UCSD-AML1 (cell line): Measurements from ENCODE around the gene PYGM.

Source experiments
- DNase-seq: peaks from one replicate; lab custom pipeline; 2025; ENCODE audit not compliant: unreplicated experiment; lab: John Stamatoyannopoulos, UW

Gene PYGM

DNA sequence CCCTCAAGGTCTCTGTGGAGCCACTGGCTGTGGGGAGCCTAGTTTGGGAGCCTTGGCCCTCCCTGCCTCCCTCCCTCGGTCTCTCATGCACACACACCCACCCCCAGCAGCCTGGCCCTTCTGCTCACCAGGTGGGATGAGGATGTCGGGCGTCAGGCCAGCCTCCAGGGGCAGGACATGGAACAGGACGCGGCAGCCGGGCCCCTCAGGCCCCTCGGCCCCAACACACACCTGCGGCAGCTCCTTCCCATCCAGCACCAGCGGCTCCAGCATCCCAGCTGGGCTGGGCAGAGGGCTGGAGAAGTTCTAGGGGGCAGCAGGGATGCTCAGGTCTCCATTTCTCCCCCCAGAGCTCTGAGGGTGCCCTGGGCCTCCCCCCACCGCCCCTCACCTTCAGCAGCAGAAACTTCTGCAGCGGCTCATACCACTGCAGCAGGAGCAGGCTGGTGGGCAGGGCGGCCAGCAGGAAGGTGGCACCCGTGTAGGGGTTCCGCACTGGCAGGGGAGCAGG, 32.1 kb upstream of the PYGM start:
- no peak for DNase-seq

DNA sequence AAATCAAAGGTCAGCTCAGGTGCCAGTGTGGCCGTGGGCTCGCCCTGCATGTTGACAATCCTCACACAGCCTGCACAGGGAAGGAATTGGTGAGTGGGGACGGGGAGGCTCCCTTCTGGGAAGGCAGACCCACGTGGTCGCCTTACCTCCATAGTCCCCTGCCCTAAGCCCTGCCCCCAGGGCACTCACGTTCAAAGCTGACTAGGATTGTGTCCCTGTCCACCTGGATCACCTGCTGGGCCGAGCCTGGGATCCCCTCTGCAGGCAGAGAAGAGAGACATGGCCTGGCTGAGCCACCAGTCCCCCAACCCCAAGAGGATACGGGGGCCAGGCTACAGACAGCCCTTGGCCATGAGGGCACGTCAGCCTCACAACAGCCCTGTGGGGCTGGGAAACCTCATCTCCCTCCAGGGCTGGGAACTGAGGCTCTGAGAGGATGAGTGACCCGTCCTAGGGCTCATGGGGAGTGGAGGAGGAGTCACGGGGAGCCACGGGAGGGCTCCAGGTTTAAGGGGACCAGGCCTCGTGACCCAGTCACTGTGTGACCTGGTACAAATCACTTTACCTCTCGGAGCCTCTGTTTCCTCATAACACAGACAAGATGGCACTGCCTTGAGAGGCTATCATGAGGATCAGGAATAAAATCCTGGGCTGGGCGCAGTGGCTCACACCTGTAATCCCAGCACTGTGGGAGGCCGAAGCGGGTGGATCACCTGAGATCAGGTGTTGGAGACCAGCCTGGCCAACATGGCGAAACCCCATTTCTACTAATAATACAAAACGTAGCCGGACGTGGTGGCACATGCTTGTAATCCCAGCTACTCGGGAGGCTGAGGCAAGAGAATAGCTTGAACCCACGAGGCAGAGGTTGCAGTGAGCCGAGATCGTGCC, 30.7 kb upstream of the PYGM start:
- DNase-seq: no peak

GRCh38 chr11:64789331-64790204, 29.8 kb upstream of the PYGM start:
- no peak for DNase-seq

- DNase-seq: no peak
These were observed 28.8 kb upstream of the PYGM start for GRCh38 chr11:64788321-64789215.

GRCh38 chr11:64787526-64788320, 27.9 kb upstream of the PYGM start:
- DNase-seq: peak; percentile 62

DNA sequence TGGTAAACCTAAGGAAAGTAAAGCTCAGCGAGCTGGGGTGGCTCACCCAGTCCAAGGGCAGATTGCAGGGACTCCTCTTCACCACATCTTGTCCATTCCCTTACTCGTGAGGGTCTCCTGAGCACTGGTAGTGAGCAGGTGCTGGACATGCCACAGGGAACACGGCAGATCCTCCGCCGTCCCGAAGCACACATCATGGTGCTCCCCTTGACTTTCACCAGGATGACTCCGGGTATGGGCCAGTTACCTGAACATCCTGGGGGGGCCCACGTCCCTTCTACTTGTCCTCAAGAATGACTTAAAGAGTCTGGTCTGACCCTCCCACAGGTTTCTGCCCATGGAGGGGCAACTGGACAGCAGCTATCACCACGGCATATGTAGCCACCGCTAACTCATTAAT, 26.5 kb upstream of the PYGM start:
- no peak for DNase-seq

DNA sequence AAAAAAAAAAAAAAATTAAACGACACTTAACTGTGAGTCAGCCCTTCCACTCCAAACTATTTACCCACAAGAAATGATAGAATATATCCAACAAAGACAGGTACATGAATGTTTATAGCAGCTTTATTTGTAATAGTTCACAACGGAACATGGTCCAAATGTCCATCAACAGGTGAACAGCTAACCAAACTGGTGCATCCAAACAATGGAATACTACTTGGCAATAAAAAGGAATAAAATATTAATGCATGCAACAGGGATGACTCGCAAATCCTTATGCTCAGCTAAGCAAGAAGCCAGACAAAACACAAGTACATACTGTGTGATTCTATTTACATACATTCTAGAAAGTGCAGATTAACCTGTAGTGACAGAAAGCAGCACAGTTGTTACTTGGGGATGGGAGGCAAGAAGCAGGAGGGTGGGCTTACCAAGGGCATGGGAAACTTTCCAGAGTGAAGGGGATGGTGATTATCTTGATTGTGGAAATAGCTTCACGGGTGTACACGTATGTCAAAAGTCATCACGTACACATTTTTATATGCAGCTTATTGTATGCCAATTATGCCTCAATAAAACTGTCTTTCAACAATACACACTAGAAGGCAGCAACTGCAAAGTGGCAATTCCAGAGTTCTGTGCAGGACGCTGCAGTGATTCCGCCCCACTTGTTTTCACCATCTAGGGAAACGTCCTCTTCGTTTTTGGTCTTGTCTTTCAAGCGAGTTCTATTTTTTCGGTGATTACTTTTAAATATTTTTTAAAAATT, 25.2 kb upstream of the PYGM start:
- no peak for DNase-seq

DNA sequence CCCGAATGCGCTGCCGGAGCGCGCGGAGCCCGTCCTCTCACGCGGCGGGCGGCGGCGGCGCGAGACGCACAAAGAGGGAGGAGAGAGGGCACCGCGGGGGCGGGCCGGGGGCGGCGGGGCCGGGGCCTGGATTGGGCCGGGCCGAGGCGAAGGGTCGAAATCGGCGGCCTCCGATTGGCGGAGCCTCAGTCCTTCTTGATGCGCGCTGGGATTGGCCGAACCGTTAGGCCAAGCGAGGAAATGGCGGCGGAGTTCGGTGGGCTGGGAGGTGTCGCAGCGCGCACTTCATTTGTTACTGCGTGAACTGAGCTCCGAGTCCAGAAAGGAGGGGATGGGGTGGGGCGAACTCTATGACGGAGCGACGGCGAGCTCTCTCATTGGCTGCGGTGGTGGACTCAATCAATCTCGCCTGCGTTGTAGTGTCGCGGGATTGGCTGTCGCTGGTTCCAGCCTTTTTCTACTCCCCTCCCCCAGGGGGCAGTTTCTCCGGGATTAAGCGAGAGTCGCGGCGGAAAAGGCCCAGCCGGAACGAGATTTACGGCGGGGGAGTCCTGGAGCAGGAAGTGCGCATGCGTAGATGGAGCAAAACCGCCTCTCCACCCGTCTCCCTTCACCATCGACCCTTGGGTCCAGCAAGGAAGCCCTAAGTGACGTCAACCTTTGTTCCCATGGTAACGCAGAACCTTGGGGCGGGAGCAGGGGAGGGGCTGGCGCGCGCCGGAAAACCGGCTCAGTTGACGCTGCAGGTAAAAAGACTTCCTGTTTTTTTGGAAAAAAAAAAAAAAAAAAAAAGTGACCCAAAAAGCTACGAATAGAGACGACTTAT, 18.9 kb upstream of the PYGM start, which contains the start of gene SF1:
SF1 (minus strand) TSS at position 70 of the 826 bp plus-strand sequence. CDS start 150 bp downstream, outside the sequence.
- peak; percentile 99 for DNase-seq

GRCh38 chr11:64778223-64778472, 18.4 kb upstream of the PYGM start:
- DNase-seq: no peak

DNA sequence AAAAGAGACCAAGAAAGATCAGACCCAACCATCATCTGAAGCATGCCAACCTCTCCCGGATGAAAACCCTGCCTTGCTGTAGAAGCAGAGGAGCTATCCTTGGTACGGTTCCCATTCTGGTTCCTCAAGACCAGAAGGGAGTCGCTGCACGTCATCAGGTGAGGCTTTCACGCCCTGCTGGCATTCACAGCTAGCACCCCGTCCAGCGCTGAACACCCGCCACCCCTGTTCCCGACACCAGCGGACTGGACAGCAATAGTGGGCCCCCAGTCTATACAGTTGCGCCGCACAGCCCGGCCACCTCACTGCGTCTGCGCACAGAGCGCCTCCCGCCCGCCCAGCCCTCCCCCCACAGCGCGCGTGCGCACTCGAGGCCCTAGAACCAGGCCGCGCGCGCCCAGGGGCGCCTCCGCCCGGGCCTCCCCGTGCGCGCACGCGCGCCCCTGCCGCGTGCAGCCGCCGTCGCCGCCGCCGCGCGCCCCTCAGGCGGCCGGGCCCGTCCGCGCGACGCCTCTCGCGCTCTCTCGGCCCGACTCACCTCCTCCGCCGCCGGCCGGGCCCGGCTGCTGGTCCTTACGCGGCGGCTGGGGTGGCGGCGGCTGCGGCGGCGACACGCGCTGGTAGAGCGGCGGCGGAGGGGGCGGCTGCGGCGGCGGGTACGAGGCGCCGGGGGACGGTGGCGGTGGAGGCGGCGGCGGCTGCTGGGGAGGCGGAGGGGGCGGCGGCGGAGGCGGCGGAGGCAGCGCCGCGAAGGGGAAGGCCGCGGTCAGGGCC, 17.9 kb upstream of the PYGM start:
- peak; percentile 85 for DNase-seq

DNA sequence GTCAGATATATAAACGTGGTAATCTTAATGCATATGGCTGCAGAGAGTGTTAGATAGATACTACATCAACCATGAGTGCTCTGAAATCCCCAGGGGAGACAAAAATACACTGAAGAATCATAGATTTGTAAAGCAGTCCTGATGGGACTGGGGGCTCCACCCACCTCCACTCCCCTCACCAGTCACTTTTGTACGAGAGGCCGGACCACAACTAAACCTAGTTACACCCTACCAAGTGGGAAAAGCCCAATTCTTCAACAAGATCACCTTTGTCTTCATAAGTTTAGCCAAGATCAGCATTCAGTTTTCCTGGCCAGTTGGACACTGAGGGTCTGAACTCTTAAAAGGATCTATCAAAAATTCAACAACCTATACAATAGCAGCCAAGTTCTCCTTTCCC, 17.1 kb upstream of the PYGM start:
- DNase-seq: no peak

DNA sequence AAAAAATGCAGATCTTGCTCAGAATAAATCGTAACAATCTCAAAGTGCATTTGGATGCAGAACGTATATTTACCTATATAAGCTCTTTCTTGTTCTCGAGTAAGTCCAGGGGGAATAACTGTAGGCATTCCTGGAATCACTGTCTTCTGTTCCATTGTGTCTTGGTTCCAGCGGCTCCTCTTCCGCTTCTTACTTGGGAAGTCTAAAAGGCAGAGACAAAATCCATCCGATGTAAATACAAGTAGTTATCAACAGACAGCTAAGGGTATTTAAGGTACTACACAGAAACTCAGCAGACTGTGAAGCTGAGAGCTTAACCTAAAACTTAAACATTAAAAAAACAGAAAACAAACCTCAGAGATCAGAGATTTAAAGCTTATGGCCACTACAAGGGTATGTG, 16.7 kb upstream of the PYGM start:
- DNase-seq: no peak

- no peak for DNase-seq
These were observed 14.4 kb upstream of the PYGM start for GRCh38 chr11:64774144-64774543.

DNA sequence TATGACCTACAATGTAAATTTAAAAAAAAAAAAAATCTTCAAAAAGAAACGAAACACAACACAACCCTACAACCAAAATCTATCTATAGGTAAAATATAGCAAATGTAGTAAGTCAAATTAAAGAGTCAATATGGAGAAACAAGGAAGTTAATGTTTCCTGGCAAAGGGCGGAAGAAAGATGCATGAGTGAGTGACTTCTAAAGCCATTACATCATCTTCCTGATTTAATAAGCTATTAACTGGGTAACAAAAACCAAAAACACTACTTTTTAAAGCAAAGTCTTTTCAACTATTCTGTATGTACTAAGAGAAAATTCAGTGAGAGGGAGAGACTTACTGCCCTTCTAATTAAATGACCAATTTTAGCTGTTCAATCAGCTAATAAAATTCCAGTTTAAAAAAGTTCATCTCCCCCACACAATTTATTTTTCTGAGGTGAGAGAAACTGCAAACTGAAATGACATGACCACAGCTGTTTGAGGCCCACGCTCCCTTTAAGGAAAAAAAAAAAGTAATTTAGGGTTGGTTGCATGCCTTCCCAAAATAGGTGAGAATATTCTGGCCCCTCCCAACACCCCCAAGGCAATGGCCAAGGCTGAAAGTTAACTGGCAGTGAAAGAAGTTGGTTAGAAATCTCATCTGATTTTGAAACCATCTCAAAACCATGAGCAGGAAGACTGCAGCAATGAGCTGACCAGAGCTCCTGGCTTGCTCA, 12.7 kb upstream of the PYGM start:
- no peak for DNase-seq

- no peak for DNase-seq
These were observed 12.1 kb upstream of the PYGM start for GRCh38 chr11:64771861-64772260.

GRCh38 chr11:64770120-64770519, 10.3 kb upstream of the PYGM start:
- no peak for DNase-seq

- DNase-seq: no peak
These were observed 9.5 kb upstream of the PYGM start for GRCh38 chr11:64769283-64769682.
